Transverse colon (tissue), 4 donors: ENCODE data around the gene DNAJC7. TPM values are rescaled to one million over a fixed set of nuclear protein-coding genes. Genes with fewer than 3 reads are reported as not detected.
A peak's percentile ranks its signal among the peaks of the same experiment; 100 is the strongest.

Source experiments
- DNase-seq: peaks from one replicate; pipeline ENCODE4 v3.0.0-alpha.2; 2019
- H3K27ac ChIP-seq, 4 donors: fragments of 200-600 bp; sonication (generic); 2 replicates each; pipeline ENCODE4 v1.5.1; 2016 to 2018; ENCODE audit warnings: inconsistent platforms in 4 of 4
- H3K27me3 ChIP-seq: fragments of 200-600 bp; sonication (generic); 2 replicates; pipeline ENCODE4 v1.5.1; 2017; ENCODE audit warnings: inconsistent platforms
- H3K36me3 ChIP-seq, 4 donors: fragments of 200-600 bp; sonication (generic); 2 replicates each; pipeline ENCODE4 v1.5.1; 2017 to 2019; ENCODE audit warnings: inconsistent platforms in 4 of 4
- H3K4me1 ChIP-seq, 4 donors: fragments of 200-600 bp; sonication (generic); 2 replicates each; pipeline ENCODE4 v1.5.1; 2017 to 2020; ENCODE audit warnings: inconsistent platforms in 4 of 4
- H3K4me3 ChIP-seq, 4 donors: fragments of 200-600 bp; sonication (generic); 1 replicate in 1 of 4; 2 replicates in 3 of 4; pipeline versions ENCODE4 v1.5.1 to v1.6.1; 2017 to 2019; ENCODE audit warnings: inconsistent platforms in 4 of 4
- H3K9me3 ChIP-seq, 2 donors: fragments of 200-600 bp; sonication (generic); 2 replicates each; pipeline ENCODE4 v1.5.1; 2017 to 2019; ENCODE audit warnings: inconsistent platforms in 2 of 2
- CTCF ChIP-seq, 5 experiments: fragments of 200-600 bp in 3 of 5; fragments of 450-650 bp in 2 of 5; sonication (generic) in 3 of 5; IDR thresholded peaks; 1 replicate in 2 of 5; 2 replicates in 3 of 5; pipeline ENCODE4 v1.5.1; 2016 to 2017; ENCODE audit warnings: antibody characterized with exemption in 5 of 5, inconsistent platforms in 3 of 5, mild to moderate bottlenecking in 2 of 5, moderate library complexity in 1 of 5
- EP300 ChIP-seq: sonication (generic); formaldehyde crosslinking; IDR thresholded peaks from one replicate; pipeline ENCODE4 v1.6.1; 2017; ENCODE audit warnings: antibody characterized with exemption, low read depth
- POLR2A ChIP-seq: fragments of 450-650 bp; IDR thresholded peaks from one replicate; pipeline ENCODE4 v1.6.1; 2016; ENCODE audit warnings: antibody characterized with exemption, mild to moderate bottlenecking, moderate library complexity
- POLR2AphosphoS5 ChIP-seq, 3 donors: sonication (generic); formaldehyde crosslinking; IDR thresholded peaks; one replicate each; pipeline ENCODE4 v1.6.1; 2016; ENCODE audit warnings: antibody characterized with exemption in 3 of 3
- WGBS, 2 donors: methylation state at CpG; one replicate each; pipeline ENCODE4 v1.1.5; 2018; ENCODE audit warnings: low coverage in 1 of 2; 5-methylcytosine and 5-hydroxymethylcytosine counted together
- in situ Hi-C, 4 donors: fragments of 200-750 bp; cut with MboI; loops; one replicate each; pipeline versions ENCODE4 v1.15.0 to v1.15.1; 2017; ENCODE audit warnings: low sequenced_read_pairs in 3 of 4, low pct_ligation_motif_present in 1 of 4, low pct_unique_long_range_greater_than_20kb in 1 of 4
- intact Hi-C: fragments of 100-400 bp; cut with DNase I; formaldehyde crosslinking; loops from one replicate; pipeline ENCODE4 v1.15.1; 2023; ENCODE audit warnings: low total_unique reads
- total RNA-seq, 4 donors: library from RNA; depleted of rRNA; stranded (reverse); fragments of >200 nt; gene quantifications; one replicate each; pipeline ENCODE4 v1.1.0, GENCODE V29; 2016

The DNAJC7 gene
- total RNA-seq, 4 donors from 2014 or later, result 18.1 to 87.5 (median 64.5) TPM

GRCh38 chr17:42060231-42060630 lies 43.0 kb upstream of the DNAJC7 start:
- H3K4me3 ChIP-seq, result no peak overlapping the region
- H3K9me3 ChIP-seq, result no peaks in the 10 kb centered on the region
- intact Hi-C loops (no loop called here), in situ Hi-C loops (no loop called here)
- H3K27ac ChIP-seq, result no peak overlapping the region
- 47 to 68% methylated on average over 3 to 4 of the region's 4 CpGs for WGBS, 2 donors
- no peaks in the 10 kb centered on the region for H3K27me3 ChIP-seq
- no peaks in the 10 kb centered on the region for H3K4me1 ChIP-seq
- peak; percentile 53 for DNase-seq
- TF ChIP-seq POLR2AphosphoS5 (IDR thresholded peaks at IDR 0.05) (no peak), EP300 (no peak), POLR2A (no peak), CTCF (IDR thresholded peaks at IDR 0.05) (no peak)
- H3K36me3 ChIP-seq, result no peaks in the 10 kb centered on the region

- intact Hi-C loops, result no loop called here
- in situ Hi-C loops, result no loop called here
- no peaks in the 10 kb centered on the region for H3K9me3 ChIP-seq
- 68% methylated on average over 4 of the region's 4 CpGs; no CpG with 5 or more reads in 1 of the 2 donors for WGBS, 2 donors
- TF ChIP-seq POLR2AphosphoS5 (IDR thresholded peaks at IDR 0.05) (no peak), POLR2A (no peak), CTCF (IDR thresholded peaks at IDR 0.05) (no peak), EP300 (no peak)
- no peaks in the 10 kb centered on the region for H3K36me3 ChIP-seq
- no peak for DNase-seq
- H3K27me3 ChIP-seq, result no peaks in the 10 kb centered on the region
- no peak overlapping the region for H3K4me3 ChIP-seq
- H3K4me1 ChIP-seq, result no peaks in the 10 kb centered on the region
- H3K27ac ChIP-seq, result no peak overlapping the region
Measured at GRCh38 chr17:42059815-42060214, 42.6 kb upstream of the DNAJC7 start.

DNA sequence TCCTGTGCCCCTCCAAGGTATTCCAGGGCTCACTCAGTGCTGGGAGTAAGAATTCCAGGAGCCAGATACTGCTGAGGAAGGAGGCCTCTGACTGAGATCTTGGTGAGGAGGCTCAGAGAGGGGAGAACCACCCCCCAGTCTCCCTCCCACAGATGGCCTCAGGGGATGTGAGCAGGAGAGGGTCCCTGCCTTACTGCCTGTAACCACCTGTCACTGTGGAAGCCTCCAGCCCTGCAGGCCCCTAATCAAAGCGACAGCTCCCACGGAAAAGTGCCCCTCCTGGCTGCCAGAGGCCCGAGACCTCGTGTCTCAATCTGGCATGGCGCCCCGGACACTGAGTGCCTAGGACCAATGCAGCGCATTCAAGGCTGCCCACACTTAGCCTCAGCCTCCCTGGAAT lies 40.8 kb upstream of the DNAJC7 start:
- no peaks in the 10 kb centered on the region for H3K4me1 ChIP-seq
- peaks cover 12% of the 10 kb centered on the region for H3K27me3 ChIP-seq
- H3K36me3 ChIP-seq, result no peaks in the 10 kb centered on the region
- H3K9me3 ChIP-seq, result no peaks in the 10 kb centered on the region
- no peak overlapping the region for H3K4me3 ChIP-seq
- TF ChIP-seq EP300, result no peak
- TF ChIP-seq POLR2AphosphoS5 (IDR thresholded peaks at IDR 0.05), result no peak
- no peak for TF ChIP-seq POLR2A
- no peak for TF ChIP-seq CTCF (IDR thresholded peaks at IDR 0.05)
- no peak for DNase-seq
- 81% methylated on average over 7 of the region's 7 CpGs; no CpG with 5 or more reads in 1 of the 2 donors for WGBS, 2 donors
- intact Hi-C loops, result no loop called here
- H3K27ac ChIP-seq, result no peak overlapping the region
- in situ Hi-C loops, result no loop called here

- in situ Hi-C loops, result no loop called here
- H3K27ac ChIP-seq, result no peak overlapping the region
- 66% methylated on average over 3 of the region's 3 CpGs; no CpG with 5 or more reads in 1 of the 2 donors for WGBS, 2 donors
Measured at GRCh38 chr17:42056635-42057034, 39.4 kb upstream of the DNAJC7 start.

More at GRCh38 chr17:42056635-42057034, 39.4 kb upstream of the DNAJC7 start:
- H3K9me3 ChIP-seq, result no peaks in the 10 kb centered on the region
- DNase-seq, result no peak
- intact Hi-C loops, result no loop called here
- TF ChIP-seq POLR2A, result no peak
- no peak for TF ChIP-seq CTCF (IDR thresholded peaks at IDR 0.05)
- no peak for TF ChIP-seq EP300
- TF ChIP-seq POLR2AphosphoS5 (IDR thresholded peaks at IDR 0.05), result no peak
- no peaks in the 10 kb centered on the region for H3K4me1 ChIP-seq
- no peaks in the 10 kb centered on the region for H3K36me3 ChIP-seq
- H3K27me3 ChIP-seq, result peaks cover 13% of the 10 kb centered on the region
- H3K4me3 ChIP-seq, result no peak overlapping the region
